GM21717 (cell line): ENCODE results near the gene IRF8.
A peak's percentile ranks its signal among the peaks of the same experiment; 100 is the strongest.

ENCODE experiments used
- ATAC-seq: cut with Tn5 transposase; IDR thresholded peaks from one replicate; pipeline ENCODE4 v1.9.1; 2021; ENCODE audit warnings: mild to moderate bottlenecking, moderate library complexity; ENCODE audit not compliant: unreplicated experiment

The IRF8 gene

DNA sequence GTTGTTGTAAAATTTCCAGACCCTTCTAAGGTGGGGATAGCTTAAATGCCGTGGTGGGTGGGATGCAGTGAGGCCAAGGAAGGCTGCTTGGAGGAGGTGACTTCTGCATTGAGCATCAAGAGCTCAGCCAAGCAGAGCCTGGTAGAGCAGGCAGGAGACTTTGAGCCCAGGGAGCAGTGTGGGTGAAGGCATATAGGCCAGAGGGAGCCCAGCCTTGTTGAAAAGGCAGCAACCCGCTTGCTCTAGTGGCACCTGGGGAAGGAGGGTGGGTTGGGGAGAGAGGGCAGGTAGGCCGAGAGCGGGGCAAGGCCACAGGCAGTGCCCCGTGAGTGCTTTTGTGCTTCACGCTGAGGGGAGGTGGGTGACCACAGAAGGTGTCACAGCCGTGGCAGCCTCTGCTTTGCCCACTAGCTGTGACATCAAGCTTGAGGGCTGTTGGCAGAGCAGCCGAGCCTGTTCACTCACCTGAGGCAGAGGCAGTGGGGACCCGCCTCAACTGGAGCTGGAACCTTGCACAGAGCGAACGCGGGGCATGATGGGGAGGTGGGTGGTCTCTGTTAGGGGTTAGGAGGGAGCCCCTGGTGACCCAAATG lies 56.1 kb downstream of the IRF8 start:
- peak; percentile 16 for ATAC-seq

DNA sequence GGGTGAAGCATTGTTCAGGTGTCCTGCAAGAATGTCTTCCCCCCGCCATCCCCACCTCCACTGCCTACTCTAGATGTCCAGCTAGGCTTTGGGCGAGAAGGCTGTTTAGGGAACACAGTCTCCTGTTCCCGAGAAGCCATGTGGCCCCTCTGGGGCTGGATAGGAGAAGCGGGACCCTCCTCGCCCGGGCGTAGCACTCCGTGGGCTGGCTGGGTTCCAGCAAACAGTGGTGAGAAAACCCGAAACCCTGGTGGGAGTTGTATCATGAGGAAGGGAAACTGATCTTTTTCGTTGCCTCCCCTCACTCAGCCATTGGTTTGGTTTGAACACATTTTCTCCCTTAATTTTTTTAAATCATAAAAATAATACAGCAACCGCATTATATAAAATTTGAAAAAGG lies 56.6 kb downstream of the IRF8 start:
- peak; percentile 42 for ATAC-seq

DNA sequence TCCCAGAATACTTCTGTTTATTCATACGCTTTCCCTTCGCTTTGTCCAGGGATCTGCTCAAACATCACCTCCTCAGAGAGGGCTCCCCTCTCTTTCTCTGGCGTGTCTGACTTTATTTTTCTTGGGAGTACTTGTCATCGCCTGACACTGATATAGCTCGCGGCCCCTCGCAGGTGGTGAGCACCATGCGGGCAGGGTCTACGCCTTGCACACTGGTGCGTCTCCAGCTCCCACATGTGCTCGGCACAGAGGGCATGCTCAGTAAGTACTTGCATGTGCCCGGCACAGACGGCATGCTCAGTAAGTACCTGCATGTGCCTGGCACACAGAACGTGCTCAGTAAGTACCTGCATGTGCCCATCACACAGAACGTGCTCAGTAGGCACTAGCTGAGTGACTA lies 57.5 kb downstream of the IRF8 start:
- ATAC-seq = no peak

DNA sequence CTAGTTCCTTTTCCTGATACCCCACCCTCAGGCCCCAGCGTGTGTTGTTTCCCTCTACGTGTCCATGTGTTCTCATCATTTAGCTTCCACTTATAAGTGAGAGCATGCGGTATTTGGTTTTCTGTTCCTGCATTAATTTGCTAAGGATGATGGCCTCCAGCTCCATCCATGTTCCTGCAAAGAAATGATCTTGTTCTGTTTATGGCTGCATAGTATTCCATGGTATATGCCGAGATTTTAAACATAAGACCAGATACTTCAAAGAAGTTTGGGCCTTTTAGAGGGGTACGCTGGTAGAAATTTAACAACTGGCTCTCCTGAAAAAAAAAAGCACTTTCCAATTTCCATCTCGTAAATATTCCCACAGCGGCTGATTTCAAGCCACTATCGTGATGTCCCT lies 59.8 kb downstream of the IRF8 start:
- ATAC-seq = no peak

DNA sequence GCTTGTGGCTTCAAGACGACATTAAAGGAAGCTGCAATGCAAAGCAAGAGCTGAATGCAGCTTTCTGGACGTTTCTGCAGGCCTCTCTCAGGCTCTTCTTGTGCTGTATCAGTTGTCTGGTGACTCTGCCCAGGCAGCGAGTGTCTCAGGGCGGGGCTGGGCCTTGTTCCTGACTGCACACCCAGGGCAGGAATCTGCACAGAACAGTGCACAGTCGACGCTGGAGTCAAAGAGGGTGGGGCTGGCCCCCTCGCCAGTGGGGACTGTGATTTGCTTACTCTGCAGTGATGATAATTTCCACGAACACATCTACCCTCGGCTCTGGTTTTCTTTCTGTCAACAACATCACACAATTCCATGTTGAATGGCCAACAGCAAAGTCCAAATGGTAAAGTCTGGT lies 60.7 kb downstream of the IRF8 start:
- ATAC-seq = no peak

DNA sequence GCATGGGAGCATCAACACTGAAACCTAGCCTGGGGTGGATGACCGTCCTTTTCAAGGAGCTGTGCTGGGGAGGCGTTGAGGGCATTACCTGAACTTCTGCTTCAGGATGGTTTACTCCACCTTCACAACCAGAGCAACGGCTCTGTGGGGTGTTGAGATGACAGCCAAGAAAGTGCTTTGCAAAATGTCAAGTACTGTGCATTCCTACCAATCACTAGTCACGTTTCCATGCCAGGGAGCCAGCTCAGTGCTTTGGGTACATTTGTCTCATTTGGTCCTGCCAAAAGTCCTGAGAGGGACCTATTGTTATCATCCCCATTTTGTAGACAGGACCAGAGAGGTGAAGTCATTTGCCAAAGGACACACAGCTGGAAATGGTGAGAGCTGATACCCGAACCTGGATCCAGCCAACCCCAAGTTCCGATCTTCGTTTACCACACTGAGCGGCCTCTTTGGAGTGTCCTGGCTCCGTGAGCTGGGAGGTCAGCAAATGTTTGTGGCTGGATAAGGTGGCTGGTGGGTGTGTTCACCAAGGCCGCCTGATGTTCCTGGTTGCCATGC lies 61.6 kb downstream of the IRF8 start:
- no peak for ATAC-seq

DNA sequence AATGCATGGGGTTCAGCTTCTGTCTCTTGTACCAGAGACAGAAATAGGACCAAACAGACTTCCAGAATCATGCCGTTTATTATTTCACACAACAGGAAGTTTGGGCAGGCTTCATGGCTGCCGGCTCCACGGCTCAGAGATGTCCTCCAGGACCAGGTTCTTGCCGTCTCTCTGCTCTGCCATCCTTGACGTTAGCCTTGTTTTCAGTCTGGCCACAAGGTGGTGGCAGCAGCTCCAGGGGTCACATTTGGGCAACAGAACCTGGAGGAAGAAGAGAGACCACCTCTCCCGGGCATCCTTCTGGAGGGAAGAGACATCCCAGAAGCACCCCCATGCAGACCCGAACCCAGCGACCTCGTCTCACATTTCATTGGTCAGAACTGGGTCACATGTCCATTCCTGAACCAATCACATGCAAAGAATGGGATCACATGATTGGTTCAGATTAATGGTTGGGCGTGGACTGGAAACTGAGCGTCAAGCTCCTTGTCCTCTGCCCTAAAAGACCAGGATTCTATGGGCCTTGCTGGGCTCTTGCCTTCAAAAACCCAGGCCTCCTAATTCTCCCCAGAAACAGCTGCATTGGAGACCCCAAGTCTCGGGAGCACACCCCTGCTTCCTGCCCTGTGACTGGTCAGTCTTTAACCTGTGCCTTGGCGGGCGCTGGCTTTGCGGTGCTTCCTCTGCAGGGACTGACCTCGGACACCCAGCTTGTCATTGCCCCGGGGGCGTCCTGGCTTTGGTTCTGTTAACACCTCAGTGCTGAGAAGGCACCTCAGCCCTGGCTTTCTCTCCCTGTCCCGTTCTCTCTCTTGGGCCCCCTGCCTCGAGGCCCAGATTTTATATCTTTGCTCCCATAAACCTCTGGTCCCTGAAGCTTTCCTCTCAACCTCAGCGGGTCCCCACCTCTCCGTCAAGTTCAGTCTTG lies 63.3 kb downstream of the IRF8 start:
- no peak for ATAC-seq

DNA sequence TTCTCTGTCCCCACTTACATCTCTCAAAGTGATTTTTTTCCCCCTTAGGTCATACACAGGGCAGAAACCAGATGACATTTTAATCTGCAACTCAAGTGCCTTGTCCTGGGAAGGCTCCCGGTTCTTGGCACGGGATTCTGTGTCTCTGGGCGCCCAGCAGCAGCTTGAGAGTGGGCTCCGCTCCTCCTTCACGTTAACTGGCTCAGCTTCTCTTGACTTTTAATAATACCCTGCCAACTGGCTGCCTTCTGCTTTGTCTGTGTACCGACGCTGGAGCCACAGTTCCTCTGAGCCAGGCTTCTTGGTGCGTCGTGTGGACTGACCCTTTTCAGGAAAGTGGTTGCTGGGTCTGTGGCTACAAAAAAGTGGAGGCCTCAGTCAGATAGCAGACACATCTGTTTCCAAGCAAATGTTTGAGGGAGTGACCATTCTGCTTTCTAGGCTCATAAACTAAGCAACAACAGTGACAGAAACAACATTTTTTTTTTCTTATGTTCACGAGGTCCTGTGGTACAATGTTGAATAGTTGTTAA lies 64.9 kb downstream of the IRF8 start:
- no peak for ATAC-seq

DNA sequence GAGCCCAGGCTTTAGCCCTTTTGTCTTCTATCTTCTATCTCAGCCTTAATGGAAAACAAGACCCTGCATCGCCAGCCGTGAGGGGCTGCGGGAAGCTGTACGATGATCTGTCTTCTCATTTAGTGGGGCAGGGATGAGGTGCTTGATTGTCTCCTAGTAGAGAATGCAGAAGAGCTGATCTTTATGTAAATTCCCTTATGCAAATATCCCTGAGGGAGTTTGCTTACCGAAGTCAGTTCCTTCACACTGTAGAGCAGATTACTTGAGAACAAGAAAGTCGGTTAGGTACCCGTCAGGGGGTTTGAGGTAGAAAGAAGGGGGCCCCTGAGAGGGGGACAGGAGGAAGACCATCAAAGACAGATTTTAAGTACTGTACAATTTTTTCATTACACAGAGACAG lies 66.2 kb downstream of the IRF8 start:
- ATAC-seq = no peak

DNA sequence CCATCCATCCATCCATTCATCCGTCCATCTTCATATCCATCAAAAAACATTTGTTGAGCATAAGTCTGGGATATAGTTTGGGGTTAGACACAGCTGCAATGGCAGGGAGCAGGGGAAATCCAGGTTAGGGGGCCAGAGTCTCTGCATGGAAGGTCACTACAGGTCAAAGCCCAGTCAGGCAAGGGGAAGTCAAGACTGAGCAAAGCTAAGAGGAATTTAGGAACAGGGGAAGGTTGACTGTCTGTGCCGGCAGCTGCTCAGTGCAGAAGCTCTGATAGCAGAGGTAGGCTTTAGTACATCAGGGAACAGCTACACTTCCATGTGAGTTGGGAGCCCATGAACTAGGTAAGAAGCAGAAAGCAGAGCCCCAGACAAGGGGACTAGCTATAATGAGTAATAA lies 68.1 kb downstream of the IRF8 start:
- no peak for ATAC-seq

DNA sequence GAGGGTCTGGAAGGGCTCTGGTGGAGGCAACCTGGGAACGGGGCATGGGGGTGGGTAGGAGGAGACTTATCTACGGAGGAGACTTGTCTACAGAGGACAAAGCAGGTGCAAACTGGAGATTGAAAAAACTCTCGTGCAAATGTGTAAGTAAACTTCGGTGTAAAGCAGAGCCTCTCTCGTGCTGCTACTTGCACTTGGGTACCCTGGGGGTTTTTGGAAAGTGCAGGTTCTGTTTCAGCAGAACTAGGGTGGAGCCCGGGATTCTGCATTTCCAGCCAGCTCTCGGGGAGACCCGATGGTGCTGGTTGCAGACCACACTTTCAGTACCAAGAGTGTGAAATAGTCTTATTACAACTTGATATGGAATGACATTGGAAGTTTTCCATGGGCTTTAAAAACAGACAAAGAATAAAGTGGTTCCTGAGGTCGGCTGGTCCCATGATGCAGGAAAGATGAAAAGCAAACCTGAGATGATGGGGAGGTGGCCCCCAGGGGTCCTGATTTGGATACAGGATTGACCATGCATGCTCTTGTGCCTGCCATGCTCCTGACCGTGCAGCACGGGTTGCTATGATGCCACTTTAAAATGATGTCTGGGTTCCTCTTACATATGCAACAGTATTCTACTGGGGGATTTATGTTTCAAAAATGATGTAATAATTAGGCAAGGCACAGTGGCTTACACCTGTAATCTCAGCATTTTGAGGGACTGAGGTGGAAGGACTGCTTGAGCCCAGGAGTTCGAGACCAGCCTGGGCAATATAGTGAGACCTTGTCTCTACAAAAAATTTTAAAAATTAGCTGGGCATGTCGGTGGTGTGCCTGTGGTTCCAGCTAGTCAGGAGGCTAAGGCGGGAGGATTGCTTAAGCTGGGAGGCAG lies 69.3 kb downstream of the IRF8 start:
- ATAC-seq = no peak

DNA sequence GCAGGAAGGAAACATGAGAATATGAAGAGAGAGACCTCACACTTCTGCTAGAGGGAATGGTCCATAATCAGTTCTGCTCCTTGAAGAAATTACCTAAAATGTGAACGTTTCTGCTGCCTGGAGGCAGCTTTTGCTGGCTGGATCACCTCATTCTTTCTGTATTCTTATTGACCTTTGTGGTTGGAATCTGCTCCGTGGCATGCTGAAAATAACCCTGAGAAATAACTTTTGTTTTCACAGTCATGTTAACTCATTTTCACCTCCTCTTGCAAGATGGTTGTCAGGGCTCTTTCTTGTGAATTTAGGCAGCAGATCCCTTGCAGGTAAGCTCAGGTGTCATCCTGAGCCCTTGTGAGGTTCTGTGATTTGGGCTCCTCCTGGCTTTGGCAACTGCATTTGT lies 70.2 kb downstream of the IRF8 start:
- no peak for ATAC-seq

DNA sequence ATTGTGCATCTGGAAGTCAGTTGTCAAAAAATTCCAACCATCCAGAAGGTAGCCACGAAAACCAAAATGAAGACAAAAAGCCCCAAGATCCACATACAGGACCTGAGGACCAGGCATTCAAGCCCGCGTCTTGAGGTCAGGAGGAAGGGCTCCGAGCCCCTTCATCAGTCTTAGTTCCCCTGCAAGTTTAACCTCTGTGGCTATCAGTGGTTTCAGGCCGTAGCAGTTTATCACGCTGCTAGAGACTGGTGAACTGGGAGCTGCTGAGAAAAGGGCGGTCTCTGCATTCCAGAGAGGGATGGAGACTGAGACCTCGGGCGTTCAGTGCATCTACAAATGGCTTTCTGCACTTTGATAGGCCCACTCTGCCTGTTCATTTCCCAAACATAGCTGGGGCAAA lies 70.6 kb downstream of the IRF8 start:
- no peak for ATAC-seq

DNA sequence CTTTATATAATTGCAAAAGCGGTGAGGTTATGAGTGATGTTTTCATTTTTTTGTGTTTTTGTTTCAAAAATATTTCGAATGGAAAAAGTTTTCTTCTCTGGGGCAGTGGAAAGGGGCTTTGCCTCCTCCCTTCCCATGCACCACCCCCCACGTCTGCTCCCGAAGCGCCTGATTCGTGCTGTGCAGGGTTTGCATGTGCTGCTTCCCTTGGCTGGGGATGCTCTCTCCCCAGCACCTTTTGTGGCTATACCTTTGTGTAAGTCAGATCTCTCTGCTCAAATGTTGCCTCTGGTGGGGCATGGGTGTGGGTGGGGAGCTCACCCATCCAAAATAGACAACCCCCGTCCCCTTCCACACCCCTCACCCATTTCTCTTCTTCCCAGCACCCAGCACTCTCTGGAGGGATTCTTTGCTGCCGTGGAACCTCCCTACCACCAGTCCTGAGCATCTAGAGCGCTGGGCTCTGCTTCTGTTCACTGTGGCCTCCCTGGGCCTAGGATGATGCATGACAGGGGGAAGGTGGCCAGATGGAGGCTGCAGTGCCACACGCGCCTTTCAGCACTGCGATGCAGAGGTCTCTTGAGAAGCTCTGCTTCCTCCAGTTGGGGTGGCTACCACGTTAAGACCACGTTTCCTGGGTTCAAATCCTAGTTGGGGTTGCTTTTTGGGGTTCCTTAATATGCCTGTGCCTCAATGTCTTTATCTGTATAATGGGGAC lies 71.2 kb downstream of the IRF8 start:
- ATAC-seq = no peak

DNA sequence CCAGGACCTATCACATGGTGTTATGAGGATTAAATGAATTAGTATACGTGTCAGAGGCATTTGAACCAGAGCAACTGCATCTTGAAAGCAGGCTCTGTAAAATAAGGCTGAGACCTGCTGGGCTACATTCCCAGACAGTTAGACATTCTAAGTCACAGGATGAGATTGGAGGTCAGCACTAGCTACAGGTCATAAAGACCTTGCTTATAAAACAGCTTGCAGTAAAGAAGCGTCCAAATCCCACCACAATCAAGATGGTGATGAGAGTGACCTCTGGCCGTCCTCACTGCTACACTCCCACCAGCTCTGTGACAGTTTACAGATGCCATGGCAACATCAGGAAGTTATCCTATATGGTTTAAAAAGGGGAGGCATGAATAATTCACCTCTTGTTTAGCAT lies 71.8 kb downstream of the IRF8 start:
- ATAC-seq = no peak
